Measurements from ENCODE around the gene LUC7L.

GRCh38 chr16:194516-194915 is 34.7 kb downstream of the LUC7L start:
- TF ChIP-seq POLR2A (IDR thresholded peaks at IDR 0.05) (no peak), CTCF (IDR thresholded peaks at IDR 0.05) (no peak), EP300 (IDR thresholded peaks at IDR 0.05) (no peak)
